Fibroblast of lung (primary cell): ENCODE results near the gene POLR2E. TPM values are rescaled to one million over a fixed set of nuclear protein-coding genes. Genes with fewer than 3 reads are reported as not detected.

ENCODE experiments used
- DNase-seq, 2 donors: peaks; one replicate each; pipeline versions ENCODE4 v3.0.0 to v3.0.0-alpha.2; 2010; ENCODE audit warnings: low read depth in 2 of 2
- H2AFZ ChIP-seq: 2 replicates; pipeline ENCODE4 v1.5.1; 2012; ENCODE audit warnings: low read length, control low read depth, inconsistent platforms
- H3K27ac ChIP-seq: 2 replicates; pipeline ENCODE4 v1.5.1; 2011; ENCODE audit warnings: low read length, control low read depth; ENCODE audit not compliant: insufficient read depth
- H3K27me3 ChIP-seq: 2 replicates; pipeline ENCODE4 v1.5.1; 2011; ENCODE audit warnings: mild to moderate bottlenecking, low read length; ENCODE audit not compliant: control insufficient read depth, insufficient read depth
- H3K36me3 ChIP-seq: 2 replicates; pipeline ENCODE4 v1.5.1; 2011; ENCODE audit warnings: low read length; ENCODE audit not compliant: control insufficient read depth, insufficient read depth
- H3K4me1 ChIP-seq: 2 replicates; pipeline ENCODE4 v1.5.1; 2011; ENCODE audit warnings: low read length; ENCODE audit not compliant: control insufficient read depth, insufficient read depth; ENCODE audit errors: extremely low read depth
- H3K4me2 ChIP-seq: 2 replicates; pipeline ENCODE4 v1.5.1; 2011; ENCODE audit warnings: low read length, control low read depth; ENCODE audit not compliant: insufficient read depth; ENCODE audit errors: extremely low read depth
- H3K4me3 ChIP-seq, 4 experiments: fragments of 200-600 bp in 1 of 4; sonication (generic) in 1 of 4; replicated peaks in 1 of 4; 2 replicates each; pipeline ENCODE4 v1.5.1; 2011 to 2016; ENCODE audit warnings: low read length in 4 of 4, low read depth in 3 of 4, mild to moderate bottlenecking in 3 of 4, control low read depth in 2 of 4, inconsistent platforms in 1 of 4, mixed read lengths in 1 of 4; ENCODE audit not compliant: insufficient read depth in 1 of 4; ENCODE audit errors: control extremely low read depth in 1 of 4
- H3K79me2 ChIP-seq: 2 replicates; pipeline ENCODE4 v1.5.1; 2012; ENCODE audit warnings: mild to moderate bottlenecking, low read length, inconsistent platforms; ENCODE audit not compliant: control insufficient read depth, insufficient read depth
- H3K9ac ChIP-seq: 2 replicates; pipeline ENCODE4 v1.5.1; 2011; ENCODE audit warnings: mild to moderate bottlenecking, low read length, control low read depth; ENCODE audit not compliant: insufficient read depth
- H3K9me3 ChIP-seq: 2 replicates; pipeline ENCODE4 v1.5.1; 2012; ENCODE audit warnings: low read depth, low read length; ENCODE audit not compliant: control insufficient read depth, insufficient read depth
- H4K20me1 ChIP-seq: 2 replicates; pipeline ENCODE4 v1.5.1; 2011; ENCODE audit warnings: low read length; ENCODE audit not compliant: control insufficient read depth, insufficient read depth; ENCODE audit errors: extremely low read depth
- EZH2 ChIP-seq: IDR thresholded peaks from 2 replicates; pipeline ENCODE4 v1.5.1; 2012; ENCODE audit warnings: low read length, control low read depth, mild to moderate bottlenecking; ENCODE audit errors: missing control alignments
- polyA plus RNA-seq, 2 donors: library from polyadenylated mRNA; depleted of rRNA in 1 of 2; stranded (reverse) in 1 of 2; unstranded in 1 of 2; fragments of >200 nt; gene quantifications; 2 replicates each; pipeline ENCODE4 v1.2.1, GENCODE V29; 2011 to 2012; ENCODE audit warnings: missing spikeins in 1 of 2
- total RNA-seq: library from RNA; depleted of rRNA; stranded (reverse); fragments of >200 nt; gene quantifications from 2 replicates; pipeline ENCODE4 v1.2.1, GENCODE V29; 2014
- TF ChIP-seq, protein P1 (sequence below), 2 donors: IDR thresholded peaks in 1 of 2; conservative IDR thresholded peaks in 1 of 2; 1 replicate in 1 of 2; 2 replicates in 1 of 2; pipeline ENCODE4 v1.5.1; 2011 to 2012; ENCODE audit warnings: low read length in 2 of 2, control low read depth in 1 of 2, inconsistent platforms in 1 of 2, low read depth in 1 of 2, mild to moderate bottlenecking in 1 of 2

POLR2E gene
- total and polyA plus RNA-seq, 2 donors (not counting 1 experiment from before 2014, with no cell fraction given), result 55.2 to 130 TPM

DNA sequence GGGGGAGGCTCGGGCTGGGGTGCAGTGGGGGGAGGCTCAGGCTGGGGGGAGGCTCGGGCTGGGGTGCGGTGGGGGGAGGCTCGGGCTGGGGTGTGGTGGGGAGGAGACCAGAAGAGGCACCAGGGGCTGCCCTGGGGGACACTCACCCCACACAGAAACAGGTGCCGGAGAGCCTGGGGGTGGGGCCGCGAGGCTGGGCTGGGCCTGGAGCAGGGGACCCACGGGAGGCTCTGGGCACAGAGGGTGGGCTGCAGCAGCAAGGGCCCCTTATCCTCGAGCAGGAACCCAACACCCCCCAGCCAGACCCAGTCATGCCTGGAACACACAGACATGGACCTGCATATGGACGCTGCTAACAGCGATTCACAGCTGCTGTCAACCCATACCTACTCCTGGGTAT lies 42.9 kb upstream of the POLR2E start:
- Histone ChIP-seq H2AFZ (no peak overlapping the region), H3K9ac (no peak overlapping the region), H3K36me3 (peaks cover 16% of the 10 kb centered on the region), H3K4me2 (no peak overlapping the region), H3K79me2 (peaks cover 19% of the 10 kb centered on the region), H3K4me1 (no peaks in the 10 kb centered on the region), H3K27ac (no peak overlapping the region), H3K9me3 (no peaks in the 10 kb centered on the region), H3K4me3 (no peak overlapping the region), H4K20me1 (no peaks in the 10 kb centered on the region), H3K27me3 (no peaks in the 10 kb centered on the region)
- no peak for DNase-seq
- TF ChIP-seq, protein P1, sequence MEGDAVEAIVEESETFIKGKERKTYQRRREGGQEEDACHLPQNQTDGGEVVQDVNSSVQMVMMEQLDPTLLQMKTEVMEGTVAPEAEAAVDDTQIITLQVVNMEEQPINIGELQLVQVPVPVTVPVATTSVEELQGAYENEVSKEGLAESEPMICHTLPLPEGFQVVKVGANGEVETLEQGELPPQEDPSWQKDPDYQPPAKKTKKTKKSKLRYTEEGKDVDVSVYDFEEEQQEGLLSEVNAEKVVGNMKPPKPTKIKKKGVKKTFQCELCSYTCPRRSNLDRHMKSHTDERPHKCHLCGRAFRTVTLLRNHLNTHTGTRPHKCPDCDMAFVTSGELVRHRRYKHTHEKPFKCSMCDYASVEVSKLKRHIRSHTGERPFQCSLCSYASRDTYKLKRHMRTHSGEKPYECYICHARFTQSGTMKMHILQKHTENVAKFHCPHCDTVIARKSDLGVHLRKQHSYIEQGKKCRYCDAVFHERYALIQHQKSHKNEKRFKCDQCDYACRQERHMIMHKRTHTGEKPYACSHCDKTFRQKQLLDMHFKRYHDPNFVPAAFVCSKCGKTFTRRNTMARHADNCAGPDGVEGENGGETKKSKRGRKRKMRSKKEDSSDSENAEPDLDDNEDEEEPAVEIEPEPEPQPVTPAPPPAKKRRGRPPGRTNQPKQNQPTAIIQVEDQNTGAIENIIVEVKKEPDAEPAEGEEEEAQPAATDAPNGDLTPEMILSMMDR (conservative IDR thresholded peaks at IDR 0.05 in 1 of 2, IDR thresholded peaks at IDR 0.05 in 1 of 2; ENCODE audit: low read depth in 1 of 2, low read length in 2 of 2), result no peak
- no peak for TF ChIP-seq EZH2

DNA sequence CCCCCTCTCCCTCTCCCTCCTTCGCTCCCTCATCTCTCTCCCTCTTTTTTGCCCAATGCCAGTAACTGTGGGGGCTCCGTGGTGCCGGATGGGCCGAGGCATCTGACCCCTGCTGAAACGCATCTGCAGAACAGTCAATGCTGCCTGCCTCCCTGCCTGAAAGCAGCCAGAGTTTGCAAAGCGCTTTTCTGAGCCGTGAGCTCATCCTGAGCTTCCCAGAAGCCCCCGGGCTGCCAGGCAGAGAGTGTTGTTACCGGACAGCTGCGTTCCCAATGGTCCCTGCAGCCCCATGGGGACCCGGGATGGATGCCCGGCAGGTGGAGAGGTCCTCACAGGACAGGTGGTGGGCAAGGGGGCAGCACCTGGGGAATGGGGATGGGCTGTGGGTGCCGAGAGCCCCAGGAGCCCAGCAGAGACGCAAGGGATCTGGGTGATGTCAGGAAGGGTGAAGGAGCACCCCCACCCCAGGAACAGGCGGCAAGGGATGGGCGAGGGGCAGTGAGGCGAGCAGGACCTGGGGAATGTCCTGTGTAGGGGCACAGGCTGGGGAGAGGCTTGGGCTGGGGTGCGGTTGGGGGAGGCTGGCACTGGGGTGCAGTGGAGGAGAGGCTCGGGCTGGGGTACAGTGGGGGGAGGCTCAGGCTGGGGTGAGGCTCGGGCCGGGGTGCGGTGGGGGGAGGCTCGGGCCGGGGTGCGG lies 41.6 kb upstream of the POLR2E start:
- H3K36me3 ChIP-seq, result peaks cover 12% of the 10 kb centered on the region
- H3K27me3 ChIP-seq, result no peaks in the 10 kb centered on the region
- no peaks in the 10 kb centered on the region for H3K9me3 ChIP-seq
- DNase-seq, result no peak
- H3K4me2 ChIP-seq, result no peak overlapping the region
- H3K27ac ChIP-seq, result no peak overlapping the region
- H3K4me3 ChIP-seq, result no peak overlapping the region
- H4K20me1 ChIP-seq, result no peaks in the 10 kb centered on the region
- peaks cover 22% of the 10 kb centered on the region for H3K79me2 ChIP-seq
- peaks cover 4% of the 10 kb centered on the region for H3K4me1 ChIP-seq
- H2AFZ ChIP-seq, result no peak overlapping the region
- TF ChIP-seq EZH2, result no peak
- TF ChIP-seq, protein P1 (conservative IDR thresholded peaks at IDR 0.05 in 1 of 2, IDR thresholded peaks at IDR 0.05 in 1 of 2; ENCODE audit: low read depth in 1 of 2, low read length in 2 of 2), result no peak
- no peak overlapping the region for H3K9ac ChIP-seq

DNA sequence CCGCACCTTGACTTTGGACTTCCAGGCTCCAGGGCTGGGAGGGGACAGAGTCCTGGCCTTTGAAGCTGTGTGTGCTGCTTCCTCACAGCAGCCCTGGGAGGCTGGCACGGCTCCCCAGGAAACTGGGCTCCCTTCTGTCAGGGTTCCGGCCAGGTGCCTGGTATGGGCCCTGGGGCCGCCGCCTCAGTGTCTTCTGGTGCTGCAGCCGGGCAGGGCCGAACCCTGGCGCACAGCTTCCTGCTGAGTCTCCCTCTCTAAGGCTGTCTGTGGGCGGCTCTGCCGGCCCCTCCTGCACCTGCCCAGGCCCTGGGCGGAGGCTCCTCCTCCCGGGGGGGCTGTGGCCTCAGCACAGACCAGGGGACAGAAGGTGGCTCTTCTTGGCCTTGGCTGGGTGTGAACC lies 41.0 kb upstream of the POLR2E start:
- Histone ChIP-seq H3K9ac (no peak overlapping the region), H3K27ac (no peak overlapping the region), H4K20me1 (no peaks in the 10 kb centered on the region), H3K4me1 (peaks cover 4% of the 10 kb centered on the region), H3K4me3 (no peak overlapping the region), H3K79me2 (peaks cover 27% of the 10 kb centered on the region), H3K36me3 (peaks cover 12% of the 10 kb centered on the region), H2AFZ (no peak overlapping the region), H3K4me2 (no peak overlapping the region), H3K27me3 (no peaks in the 10 kb centered on the region), H3K9me3 (no peaks in the 10 kb centered on the region)
- no peak for DNase-seq
- no peak for TF ChIP-seq EZH2
- TF ChIP-seq, protein P1 (conservative IDR thresholded peaks at IDR 0.05 in 1 of 2, IDR thresholded peaks at IDR 0.05 in 1 of 2; ENCODE audit: low read depth in 1 of 2, low read length in 2 of 2), result no peak
